Type B pancreatic cell (in vitro differentiated cells): Measurements from ENCODE around the gene CYSTM1. TPM values are rescaled to one million over a fixed set of nuclear protein-coding genes. Genes with fewer than 3 reads are reported as not detected.

Source experiments
- DNase-seq: peaks from one replicate; pipeline ENCODE4 v3.0.0; 2021; ENCODE audit warnings: mixed read lengths; ENCODE audit not compliant: unreplicated experiment; ENCODE audit errors: extremely low spot score
- H3K27ac Mint-ChIP-seq: 2 replicates; pipeline ENCODE4 v1.8.0; 2021; ENCODE audit warnings: mild to moderate bottlenecking, mixed read lengths
- H3K27me3 Mint-ChIP-seq: 2 replicates; pipeline ENCODE4 v1.8.0; 2021; ENCODE audit warnings: mixed read lengths
- H3K36me3 Mint-ChIP-seq: 2 replicates; pipeline ENCODE4 v1.8.0; 2021; ENCODE audit warnings: mixed read lengths
- H3K4me1 Mint-ChIP-seq: one replicate; pipeline ENCODE4 v1.8.0; 2021; ENCODE audit warnings: mixed read lengths; ENCODE audit not compliant: unreplicated experiment
- H3K4me3 Mint-ChIP-seq: 2 replicates; pipeline ENCODE4 v1.8.0; 2021; ENCODE audit warnings: mild to moderate bottlenecking, mixed read lengths
- H3K9me3 Mint-ChIP-seq: 2 replicates; pipeline ENCODE4 v1.8.0; 2021; ENCODE audit warnings: mixed read lengths
- total RNA-seq: library from RNA; stranded (reverse); gene quantifications from 2 replicates; pipeline ENCODE4 v1.2.1, GENCODE V29; 2021; ENCODE audit warnings: low replicate concordance
- TF ChIP-seq, protein P1 (sequence below): fragments of 200-600 bp; sonication (generic); conservative IDR thresholded peaks from 2 replicates; pipeline ENCODE4 v1.5.0; 2021; ENCODE audit warnings: antibody characterized with exemption, mild to moderate bottlenecking

CYSTM1 gene
- total RNA-seq, 1 donor from 2014 or later: 73.5 TPM

DNA sequence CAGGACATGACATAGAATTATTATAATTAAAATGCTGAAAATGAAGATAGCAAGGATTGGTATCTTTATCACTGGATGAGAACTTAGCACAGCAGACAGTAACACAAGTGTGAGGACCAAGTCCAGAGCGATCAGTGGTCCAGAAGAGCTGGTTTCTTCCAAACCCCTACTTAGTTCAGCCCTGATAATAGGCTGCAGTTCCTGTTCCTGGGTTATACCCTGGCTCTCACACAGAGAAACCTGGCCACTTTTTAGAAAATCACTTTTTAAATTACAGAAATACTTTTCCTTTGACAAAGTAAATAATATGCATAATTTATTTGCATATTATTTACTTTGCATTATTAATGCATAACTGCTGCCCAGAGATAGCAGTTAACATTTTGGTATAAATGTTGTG, 40.3 kb downstream of the CYSTM1 start:
- Mint-ChIP-seq H3K36me3 (no peaks in the 10 kb centered on the region), H3K27me3 (no peaks in the 10 kb centered on the region), H3K27ac (no peak overlapping the region), H3K4me1 (peaks cover under 1% of the 10 kb centered on the region), H3K9me3 (no peaks in the 10 kb centered on the region), H3K4me3 (no peak overlapping the region)
- TF ChIP-seq, protein P1, sequence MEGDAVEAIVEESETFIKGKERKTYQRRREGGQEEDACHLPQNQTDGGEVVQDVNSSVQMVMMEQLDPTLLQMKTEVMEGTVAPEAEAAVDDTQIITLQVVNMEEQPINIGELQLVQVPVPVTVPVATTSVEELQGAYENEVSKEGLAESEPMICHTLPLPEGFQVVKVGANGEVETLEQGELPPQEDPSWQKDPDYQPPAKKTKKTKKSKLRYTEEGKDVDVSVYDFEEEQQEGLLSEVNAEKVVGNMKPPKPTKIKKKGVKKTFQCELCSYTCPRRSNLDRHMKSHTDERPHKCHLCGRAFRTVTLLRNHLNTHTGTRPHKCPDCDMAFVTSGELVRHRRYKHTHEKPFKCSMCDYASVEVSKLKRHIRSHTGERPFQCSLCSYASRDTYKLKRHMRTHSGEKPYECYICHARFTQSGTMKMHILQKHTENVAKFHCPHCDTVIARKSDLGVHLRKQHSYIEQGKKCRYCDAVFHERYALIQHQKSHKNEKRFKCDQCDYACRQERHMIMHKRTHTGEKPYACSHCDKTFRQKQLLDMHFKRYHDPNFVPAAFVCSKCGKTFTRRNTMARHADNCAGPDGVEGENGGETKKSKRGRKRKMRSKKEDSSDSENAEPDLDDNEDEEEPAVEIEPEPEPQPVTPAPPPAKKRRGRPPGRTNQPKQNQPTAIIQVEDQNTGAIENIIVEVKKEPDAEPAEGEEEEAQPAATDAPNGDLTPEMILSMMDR: no peak
- no peak for DNase-seq

DNA sequence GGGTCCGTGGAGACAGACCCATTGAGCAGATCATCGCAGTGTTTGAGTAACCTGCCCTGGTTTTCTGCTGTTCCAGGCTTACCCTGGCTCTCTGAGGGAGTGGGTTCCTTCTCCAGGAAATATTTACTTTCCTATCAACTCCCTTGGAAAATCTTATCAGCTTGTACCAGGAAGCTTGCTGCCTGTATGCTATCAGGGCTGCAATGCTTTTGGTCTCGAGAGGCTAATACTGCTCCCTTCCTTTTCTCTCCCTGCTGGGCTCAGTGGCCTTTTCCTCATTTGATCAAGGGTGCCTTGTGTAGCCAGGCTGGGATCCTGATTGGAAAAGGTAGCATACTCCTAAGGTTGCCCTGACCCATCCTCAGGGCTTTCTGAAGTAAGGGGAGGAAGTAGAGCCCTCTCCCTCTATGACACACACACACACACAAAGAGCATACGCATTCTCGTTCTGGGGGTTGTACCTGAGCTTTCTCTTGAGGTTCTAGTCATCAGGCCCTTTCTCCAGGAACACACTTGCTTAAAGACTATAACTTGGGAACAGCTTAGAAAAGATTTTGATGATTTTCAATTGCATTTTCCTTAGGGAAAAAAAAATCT, 41.6 kb downstream of the CYSTM1 start:
- no peaks in the 10 kb centered on the region for H3K27me3 Mint-ChIP-seq
- no peak for DNase-seq
- peaks cover 4% of the 10 kb centered on the region for H3K4me1 Mint-ChIP-seq
- H3K36me3 Mint-ChIP-seq: no peaks in the 10 kb centered on the region
- TF ChIP-seq, protein P1: no peak
- H3K4me3 Mint-ChIP-seq: no peak overlapping the region
- H3K9me3 Mint-ChIP-seq: no peaks in the 10 kb centered on the region
- H3K27ac Mint-ChIP-seq: no peak overlapping the region

DNA sequence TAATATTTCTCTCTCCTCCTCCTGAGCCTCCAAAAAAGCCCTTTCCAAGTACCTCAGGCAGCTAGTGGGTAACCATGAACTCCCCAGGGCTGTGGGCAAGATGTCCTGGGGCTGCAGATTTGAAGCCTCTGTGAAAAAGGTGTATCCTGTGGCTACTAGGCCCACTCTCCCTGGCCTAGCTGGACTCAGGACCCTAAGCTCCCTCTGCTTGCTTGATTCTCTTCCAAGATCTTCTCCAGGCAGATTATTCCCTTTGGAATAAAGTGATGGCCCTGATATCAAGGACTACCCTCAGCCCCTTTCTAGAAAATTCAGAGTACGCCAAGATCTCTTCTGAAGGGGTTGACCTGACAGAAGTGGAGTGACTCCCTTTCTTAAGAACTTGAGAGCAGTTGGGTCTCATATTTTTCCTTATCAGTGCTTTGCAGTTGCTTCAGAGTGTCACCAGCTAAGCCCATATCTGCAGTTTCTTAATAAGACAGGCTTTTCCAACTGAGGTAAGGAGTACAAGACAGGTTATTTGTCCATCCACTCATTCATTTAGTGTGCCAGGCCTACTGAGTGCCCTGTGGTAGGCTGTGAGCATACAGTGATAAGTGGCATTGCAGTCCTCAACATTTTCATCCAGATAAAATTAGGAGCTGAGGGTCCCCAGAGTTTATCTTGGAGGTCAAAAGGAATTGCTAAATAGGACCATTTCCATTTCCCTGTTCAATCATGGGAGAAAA, 42.5 kb downstream of the CYSTM1 start:
- no peak for DNase-seq
- Mint-ChIP-seq H3K9me3 (no peaks in the 10 kb centered on the region), H3K27ac (no peak overlapping the region), H3K4me3 (no peak overlapping the region), H3K4me1 (peaks cover 4% of the 10 kb centered on the region), H3K36me3 (no peaks in the 10 kb centered on the region), H3K27me3 (no peaks in the 10 kb centered on the region)
- TF ChIP-seq, protein P1: no peak

DNA sequence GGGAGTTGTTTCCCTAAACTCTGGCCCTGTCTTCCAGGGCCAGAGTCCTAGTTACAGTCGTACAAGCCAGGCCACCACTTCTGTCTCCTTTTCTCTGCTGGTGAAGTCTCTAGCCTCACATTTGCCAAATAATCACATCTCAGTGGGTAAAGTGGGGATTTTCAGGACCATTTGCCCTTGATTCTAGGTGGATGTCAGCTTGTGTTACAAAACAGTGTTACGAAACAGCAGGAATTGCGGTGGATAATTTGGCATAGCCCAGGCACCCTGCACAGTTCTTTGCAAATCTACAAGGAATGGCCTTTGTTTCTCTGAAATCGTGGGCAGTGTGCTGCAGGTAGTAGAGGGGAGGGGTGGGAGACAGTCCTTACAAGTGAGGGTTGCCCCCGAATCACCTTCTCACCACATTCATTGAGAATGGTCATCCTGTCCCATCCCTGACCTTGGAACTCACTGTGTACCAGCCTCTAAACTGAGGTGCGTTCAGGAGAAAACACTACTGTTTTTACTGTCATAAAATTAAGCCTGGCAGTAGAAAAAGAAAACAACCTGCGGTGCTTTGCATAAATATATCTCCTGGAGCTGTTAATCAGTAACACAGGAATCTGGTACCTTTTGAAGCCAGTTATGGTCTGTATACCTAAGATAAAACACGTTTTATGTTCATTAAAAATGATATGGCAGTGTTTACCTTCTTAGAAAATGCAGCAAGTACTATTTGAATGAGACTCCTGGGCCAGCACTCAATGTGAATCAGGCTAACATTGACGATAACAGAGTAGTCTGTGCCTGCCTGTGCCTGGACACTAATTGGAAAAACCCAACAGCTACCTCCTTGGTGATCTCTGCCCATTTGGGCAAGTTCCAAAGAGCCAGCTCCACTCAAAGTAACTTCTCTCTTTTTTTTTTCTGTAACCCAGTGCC, 44.3 kb downstream of the CYSTM1 start:
- TF ChIP-seq, protein P1: no peak
- DNase-seq: no peak
- H3K4me1 Mint-ChIP-seq: peaks cover 8% of the 10 kb centered on the region
- H3K4me3 Mint-ChIP-seq: peak overlapping the region; percentile 53
- no peaks in the 10 kb centered on the region for H3K27me3 Mint-ChIP-seq
- no peaks in the 10 kb centered on the region for H3K9me3 Mint-ChIP-seq
- H3K27ac Mint-ChIP-seq: peak overlapping the region; percentile 35
- H3K36me3 Mint-ChIP-seq: no peaks in the 10 kb centered on the region

DNA sequence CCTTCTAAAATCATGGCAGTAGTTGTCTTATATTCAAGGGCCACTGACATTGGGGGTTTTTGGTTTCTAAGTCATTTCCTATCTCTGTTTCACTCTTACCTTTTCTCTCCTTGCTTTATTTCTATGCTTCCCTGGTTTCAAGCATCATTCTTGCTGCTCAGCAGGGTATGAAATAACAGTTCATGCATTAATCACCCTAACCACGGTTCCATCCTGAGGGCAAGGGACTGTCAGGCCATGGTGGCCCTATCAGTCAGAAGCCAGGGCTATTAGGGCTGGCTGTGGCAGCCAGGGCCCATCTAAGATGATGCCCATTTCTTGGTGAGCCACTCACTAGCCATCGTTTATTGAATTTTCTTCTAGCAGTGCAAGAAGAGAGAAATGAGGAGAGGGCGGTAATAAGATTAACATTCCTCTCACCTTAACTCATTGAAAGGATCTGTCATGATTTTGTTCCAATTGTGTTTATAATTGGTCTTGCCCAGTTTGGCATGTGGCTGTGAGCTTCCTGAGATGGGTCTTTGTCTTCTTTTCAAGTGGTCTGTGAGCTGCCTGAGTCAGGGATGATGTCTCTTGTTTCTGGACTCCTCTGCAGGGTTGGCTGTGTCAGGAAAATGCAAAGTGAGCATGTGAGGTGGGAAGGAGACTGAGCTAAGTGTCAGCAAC, 45.2 kb downstream of the CYSTM1 start:
- Mint-ChIP-seq H3K27me3 (no peaks in the 10 kb centered on the region), H3K9me3 (no peaks in the 10 kb centered on the region), H3K36me3 (no peaks in the 10 kb centered on the region), H3K4me1 (peaks cover 8% of the 10 kb centered on the region), H3K27ac (peak overlapping the region; percentile 51), H3K4me3 (no peak overlapping the region)
- TF ChIP-seq, protein P1: no peak
- no peak for DNase-seq
